ENCODE results near the gene IER2.
"Not testable (repeated sequence)": the region's sequence is repeated elsewhere in the genome, so short reads cannot be mapped to it uniquely, and the experiment has no call there.

DNA sequence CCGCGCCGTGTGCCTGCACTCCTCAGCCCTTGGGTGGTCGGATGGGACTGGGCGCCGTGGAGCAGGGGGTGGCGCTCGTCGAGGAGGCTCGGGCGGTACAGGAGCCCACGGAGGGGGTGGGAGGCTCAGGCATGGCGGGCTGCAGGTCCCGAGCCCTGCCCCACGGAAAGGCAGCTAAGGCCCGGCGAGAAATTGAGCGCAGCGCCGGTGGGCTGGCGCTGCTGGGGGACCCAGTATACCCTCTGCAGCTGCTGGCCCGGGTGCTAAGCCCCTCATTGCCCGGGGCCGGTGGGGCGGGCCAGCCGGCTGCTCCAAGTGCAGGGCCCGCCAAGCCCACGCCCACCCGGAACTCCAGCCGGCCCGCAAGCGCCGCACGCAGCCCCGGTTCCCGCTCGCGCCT lies 36.5 kb downstream of the IER2 start:
- TF ChIP-seq, protein P1, sequence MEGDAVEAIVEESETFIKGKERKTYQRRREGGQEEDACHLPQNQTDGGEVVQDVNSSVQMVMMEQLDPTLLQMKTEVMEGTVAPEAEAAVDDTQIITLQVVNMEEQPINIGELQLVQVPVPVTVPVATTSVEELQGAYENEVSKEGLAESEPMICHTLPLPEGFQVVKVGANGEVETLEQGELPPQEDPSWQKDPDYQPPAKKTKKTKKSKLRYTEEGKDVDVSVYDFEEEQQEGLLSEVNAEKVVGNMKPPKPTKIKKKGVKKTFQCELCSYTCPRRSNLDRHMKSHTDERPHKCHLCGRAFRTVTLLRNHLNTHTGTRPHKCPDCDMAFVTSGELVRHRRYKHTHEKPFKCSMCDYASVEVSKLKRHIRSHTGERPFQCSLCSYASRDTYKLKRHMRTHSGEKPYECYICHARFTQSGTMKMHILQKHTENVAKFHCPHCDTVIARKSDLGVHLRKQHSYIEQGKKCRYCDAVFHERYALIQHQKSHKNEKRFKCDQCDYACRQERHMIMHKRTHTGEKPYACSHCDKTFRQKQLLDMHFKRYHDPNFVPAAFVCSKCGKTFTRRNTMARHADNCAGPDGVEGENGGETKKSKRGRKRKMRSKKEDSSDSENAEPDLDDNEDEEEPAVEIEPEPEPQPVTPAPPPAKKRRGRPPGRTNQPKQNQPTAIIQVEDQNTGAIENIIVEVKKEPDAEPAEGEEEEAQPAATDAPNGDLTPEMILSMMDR (IDR thresholded peaks at IDR 0.05), result not testable (repeated sequence)
- not testable (repeated sequence) for TF ChIP-seq POLR2A, EP300 (IDR thresholded peaks at IDR 0.05)
